Measurements from ENCODE around the gene COL4A2.

DNA sequence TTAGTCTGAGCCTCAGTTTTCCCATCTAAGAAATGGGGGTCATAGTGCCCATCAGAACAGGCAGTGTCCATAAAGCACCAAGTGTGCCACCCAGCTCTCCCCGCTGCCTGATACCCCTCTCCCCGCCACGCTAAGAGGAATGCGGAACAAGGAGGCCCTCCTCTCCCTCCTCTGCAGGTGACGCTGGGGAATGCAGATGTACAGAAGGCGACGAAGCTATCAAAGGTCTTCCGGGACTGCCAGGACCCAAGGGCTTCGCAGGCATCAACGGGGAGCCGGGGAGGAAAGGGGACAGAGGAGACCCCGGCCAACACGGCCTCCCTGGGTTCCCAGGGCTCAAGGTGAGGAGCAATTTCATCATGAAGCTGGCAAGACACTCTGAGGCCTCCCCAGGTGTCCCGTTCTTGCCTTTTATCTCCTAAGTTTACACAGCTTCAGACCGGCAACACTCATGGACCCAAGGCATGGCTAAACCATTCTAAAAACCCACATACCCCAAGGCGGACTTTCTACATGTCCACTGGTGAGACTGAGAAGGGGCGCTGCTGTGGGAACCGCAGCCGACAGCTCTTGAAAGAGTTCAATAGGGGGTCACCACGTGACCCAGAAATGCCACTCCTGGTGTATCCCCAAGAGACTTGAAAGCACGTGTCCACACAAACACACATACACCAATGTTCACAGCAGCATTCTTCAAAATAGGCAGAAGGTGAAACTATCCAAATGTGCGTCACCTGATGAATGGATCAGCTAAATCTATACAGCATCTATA is 151.7 kb downstream of the COL4A2 start:
- TF ChIP-seq, protein P1, sequence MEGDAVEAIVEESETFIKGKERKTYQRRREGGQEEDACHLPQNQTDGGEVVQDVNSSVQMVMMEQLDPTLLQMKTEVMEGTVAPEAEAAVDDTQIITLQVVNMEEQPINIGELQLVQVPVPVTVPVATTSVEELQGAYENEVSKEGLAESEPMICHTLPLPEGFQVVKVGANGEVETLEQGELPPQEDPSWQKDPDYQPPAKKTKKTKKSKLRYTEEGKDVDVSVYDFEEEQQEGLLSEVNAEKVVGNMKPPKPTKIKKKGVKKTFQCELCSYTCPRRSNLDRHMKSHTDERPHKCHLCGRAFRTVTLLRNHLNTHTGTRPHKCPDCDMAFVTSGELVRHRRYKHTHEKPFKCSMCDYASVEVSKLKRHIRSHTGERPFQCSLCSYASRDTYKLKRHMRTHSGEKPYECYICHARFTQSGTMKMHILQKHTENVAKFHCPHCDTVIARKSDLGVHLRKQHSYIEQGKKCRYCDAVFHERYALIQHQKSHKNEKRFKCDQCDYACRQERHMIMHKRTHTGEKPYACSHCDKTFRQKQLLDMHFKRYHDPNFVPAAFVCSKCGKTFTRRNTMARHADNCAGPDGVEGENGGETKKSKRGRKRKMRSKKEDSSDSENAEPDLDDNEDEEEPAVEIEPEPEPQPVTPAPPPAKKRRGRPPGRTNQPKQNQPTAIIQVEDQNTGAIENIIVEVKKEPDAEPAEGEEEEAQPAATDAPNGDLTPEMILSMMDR (conservative IDR thresholded peaks at IDR 0.05; ENCODE audit: low read depth, low read length) = no peak
- no peak for TF ChIP-seq EZH2phosphoT487 (IDR thresholded peaks at IDR 0.05; ENCODE audit: borderline replicate concordance, low read length)
